Upper lobe of left lung (tissue), 6 donors: ENCODE measurements around the gene KLHL1. TPM values are rescaled to one million over a fixed set of nuclear protein-coding genes. Genes with fewer than 3 reads are reported as not detected.

Experiments used
- ATAC-seq, 2 donors: fragments of 200-7000 bp; cut with Tn5 transposase; one replicate each; pipeline ENCODE4 v1.9.1; 2022; ENCODE audit warnings: mild to moderate bottlenecking in 2 of 2, moderate library complexity in 2 of 2; ENCODE audit not compliant: low FRiP score in 2 of 2
- DNase-seq, 2 donors: peaks; one replicate each; pipeline ENCODE4 v3.0.0-alpha.2; 2019 to 2020
- H3K27ac ChIP-seq, 4 donors: fragments of 200-600 bp; sonication (generic); one replicate each; pipeline ENCODE4 v1.5.1; 2016 to 2019
- H3K27me3 ChIP-seq, 4 donors: fragments of 200-600 bp; sonication (generic); one replicate each; pipeline ENCODE4 v1.5.1; 2017 to 2019
- H3K36me3 ChIP-seq, 4 donors: fragments of 200-600 bp; sonication (generic); one replicate each; pipeline ENCODE4 v1.5.1; 2016 to 2019
- H3K4me1 ChIP-seq, 4 donors: fragments of 200-600 bp; sonication (generic); one replicate each; pipeline ENCODE4 v1.5.1; 2018 to 2019
- H3K4me3 ChIP-seq, 4 donors: fragments of 200-600 bp; sonication (generic); one replicate each; pipeline ENCODE4 v1.5.1; 2017 to 2019; ENCODE audit warnings: mild to moderate bottlenecking in 2 of 4, moderate library complexity in 1 of 4
- H3K9me3 ChIP-seq, 4 donors: fragments of 200-600 bp; sonication (generic); one replicate each; pipeline ENCODE4 v1.5.1; 2018 to 2019
- EP300 ChIP-seq, 4 donors: sonication (generic); formaldehyde crosslinking; IDR thresholded peaks; one replicate each; pipeline ENCODE4 v1.5.1; 2017; ENCODE audit warnings: antibody characterized with exemption in 4 of 4, control low read depth in 2 of 4
- POLR2A ChIP-seq, 4 donors: fragments of 450-650 bp; IDR thresholded peaks; one replicate each; pipeline ENCODE4 v1.5.1; 2016 to 2017; ENCODE audit warnings: antibody characterized with exemption in 4 of 4, mild to moderate bottlenecking in 2 of 4
- POLR2AphosphoS5 ChIP-seq, 2 donors: sonication (generic); formaldehyde crosslinking; IDR thresholded peaks; one replicate each; pipeline ENCODE4 v1.5.1; 2017; ENCODE audit warnings: antibody characterized with exemption in 2 of 2
- WGBS, 2 donors: methylation state at CpG; one replicate each; pipeline ENCODE4 v1.1.5; 2017 to 2018; 5-methylcytosine and 5-hydroxymethylcytosine counted together
- total RNA-seq, 6 donors: library from RNA; depleted of rRNA in 4 of 6; stranded (reverse); fragments of >200 nt in 4 of 6; gene quantifications; one replicate each; pipeline versions ENCODE4 v1.1.0 to v1.2.1, GENCODE V29; 2016 to 2021
- TF ChIP-seq, protein P1 (sequence below), 6 experiments: fragments of 450-650 bp in 4 of 6; fragments of 200-600 bp in 2 of 6; sonication (generic) in 2 of 6; IDR thresholded peaks; one replicate each; pipeline ENCODE4 v1.5.1; 2016 to 2019; ENCODE audit warnings: antibody characterized with exemption in 6 of 6
- donor health status: DM: no; HTN: no; CAD: no; lungs with moderate emphysema.
- donor health status: DM: no; HTN: yes; CAD: no; lungs with severe emphysema.

The KLHL1 gene
- total RNA-seq, 6 donors from 2014 or later = not detected

DNA sequence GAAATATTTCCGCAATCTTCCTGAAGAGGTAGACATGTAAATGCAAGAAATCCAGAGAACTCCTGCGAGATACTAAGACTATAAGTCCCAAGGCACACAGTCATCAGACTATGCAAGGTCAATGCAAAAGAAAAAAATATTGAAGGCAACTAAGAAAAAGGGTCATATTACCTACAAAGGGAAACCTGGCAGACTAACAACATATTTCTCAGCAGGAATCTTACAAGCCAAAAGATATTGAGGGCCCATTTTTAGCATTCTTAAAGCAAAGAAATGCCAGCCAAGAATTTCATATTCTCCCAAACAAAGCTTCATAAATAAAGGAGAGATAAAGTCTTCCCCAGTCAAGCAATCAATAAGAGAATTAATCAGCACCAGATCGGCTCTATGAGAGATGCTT, 299.1 kb downstream of the KLHL1 start:
- DNase-seq (no peak), ATAC-seq (no peak)
- Histone ChIP-seq H3K27ac (no peak overlapping the region), H3K36me3 (no peaks in the 10 kb centered on the region), H3K27me3 (no peaks in the 10 kb centered on the region), H3K9me3 (peaks cover 0 to 5% (median 1%) of the 10 kb centered on the region in 4 donors), H3K4me1 (no peaks in the 10 kb centered on the region), H3K4me3 (no peak overlapping the region)
- 83 to 89% methylated on average over 3 of the region's 3 CpGs for WGBS, 2 donors
- no peak for TF ChIP-seq EP300 (IDR thresholded peaks at IDR 0.05)
- TF ChIP-seq, protein P1, sequence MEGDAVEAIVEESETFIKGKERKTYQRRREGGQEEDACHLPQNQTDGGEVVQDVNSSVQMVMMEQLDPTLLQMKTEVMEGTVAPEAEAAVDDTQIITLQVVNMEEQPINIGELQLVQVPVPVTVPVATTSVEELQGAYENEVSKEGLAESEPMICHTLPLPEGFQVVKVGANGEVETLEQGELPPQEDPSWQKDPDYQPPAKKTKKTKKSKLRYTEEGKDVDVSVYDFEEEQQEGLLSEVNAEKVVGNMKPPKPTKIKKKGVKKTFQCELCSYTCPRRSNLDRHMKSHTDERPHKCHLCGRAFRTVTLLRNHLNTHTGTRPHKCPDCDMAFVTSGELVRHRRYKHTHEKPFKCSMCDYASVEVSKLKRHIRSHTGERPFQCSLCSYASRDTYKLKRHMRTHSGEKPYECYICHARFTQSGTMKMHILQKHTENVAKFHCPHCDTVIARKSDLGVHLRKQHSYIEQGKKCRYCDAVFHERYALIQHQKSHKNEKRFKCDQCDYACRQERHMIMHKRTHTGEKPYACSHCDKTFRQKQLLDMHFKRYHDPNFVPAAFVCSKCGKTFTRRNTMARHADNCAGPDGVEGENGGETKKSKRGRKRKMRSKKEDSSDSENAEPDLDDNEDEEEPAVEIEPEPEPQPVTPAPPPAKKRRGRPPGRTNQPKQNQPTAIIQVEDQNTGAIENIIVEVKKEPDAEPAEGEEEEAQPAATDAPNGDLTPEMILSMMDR (IDR thresholded peaks at IDR 0.05) = no peak

DNA sequence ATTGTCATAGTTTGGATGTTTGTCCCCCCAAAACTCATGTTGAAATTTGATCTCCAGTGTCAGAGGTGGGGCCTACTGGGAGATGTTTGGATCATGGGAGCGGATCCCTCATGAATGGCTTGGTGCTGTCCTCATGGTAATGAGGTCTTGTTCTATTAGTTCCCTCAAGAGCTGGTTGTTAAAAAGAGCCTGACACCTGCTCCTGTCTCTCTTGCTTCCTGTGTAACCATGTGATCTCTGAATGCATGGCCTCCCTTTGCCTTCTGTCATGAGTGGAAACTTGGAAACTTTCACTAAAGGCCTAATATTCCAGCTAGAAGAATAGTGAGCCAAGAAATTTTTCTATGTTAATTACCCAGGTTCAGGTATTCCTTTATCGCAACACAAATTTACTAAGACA, 312.0 kb downstream of the KLHL1 start:
- Histone ChIP-seq H3K9me3 (no peaks in the 10 kb centered on the region), H3K27ac (no peak overlapping the region), H3K36me3 (no peaks in the 10 kb centered on the region), H3K27me3 (no peaks in the 10 kb centered on the region), H3K4me1 (no peaks in the 10 kb centered on the region), H3K4me3 (no peak overlapping the region)
- 90 to 95% methylated on average over 2 of the region's 2 CpGs for WGBS, 2 donors
- TF ChIP-seq, protein P1 (IDR thresholded peaks at IDR 0.05) = no peak
- TF ChIP-seq POLR2AphosphoS5 (IDR thresholded peaks at IDR 0.05) (no peak), POLR2A (IDR thresholded peaks at IDR 0.05) (no peak), EP300 (IDR thresholded peaks at IDR 0.05) (no peak)
- no peak for DNase-seq
- ATAC-seq = no peak

DNA sequence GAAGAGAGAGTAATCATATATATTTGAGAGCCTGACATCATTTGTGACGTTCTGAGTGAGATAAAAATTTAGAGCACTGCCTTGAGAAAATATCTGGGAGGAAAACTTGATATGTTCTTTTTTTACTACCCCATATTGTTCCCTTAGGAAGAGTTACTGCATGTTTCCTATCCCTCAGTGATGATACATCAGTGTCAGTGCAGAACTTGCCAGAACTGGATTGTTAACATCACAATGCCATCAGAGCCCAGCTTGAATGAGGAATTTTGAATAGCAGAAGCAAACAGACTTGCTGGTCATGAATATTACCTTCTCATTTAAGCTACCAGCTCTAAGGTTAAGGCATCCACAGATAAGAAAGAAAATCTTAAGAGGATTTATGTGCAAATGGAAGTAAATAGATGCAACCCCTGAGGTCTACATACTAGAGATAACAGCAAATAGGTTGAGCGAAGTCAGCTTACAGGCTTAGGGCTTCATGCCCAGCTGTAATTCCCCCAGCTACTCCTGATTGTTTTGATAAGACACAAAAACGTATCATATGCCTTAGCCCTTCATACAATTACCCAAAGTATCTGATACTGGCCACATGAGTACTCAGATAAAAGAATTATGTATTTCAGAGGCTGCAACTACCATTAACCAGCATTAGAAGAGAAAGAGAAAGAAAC, 314.3 kb downstream of the KLHL1 start:
- no peaks in the 10 kb centered on the region for H3K36me3 ChIP-seq
- no peak overlapping the region for H3K27ac ChIP-seq
- ATAC-seq = no peak
- H3K27me3 ChIP-seq = no peaks in the 10 kb centered on the region
- H3K4me1 ChIP-seq = no peaks in the 10 kb centered on the region
- 32 to 35% methylated on average over 3 of the region's 3 CpGs for WGBS, 2 donors
- TF ChIP-seq POLR2A (IDR thresholded peaks at IDR 0.05) = no peak
- TF ChIP-seq EP300 (IDR thresholded peaks at IDR 0.05) = no peak
- TF ChIP-seq, protein P1 (IDR thresholded peaks at IDR 0.05) = no peak
- no peak for TF ChIP-seq POLR2AphosphoS5 (IDR thresholded peaks at IDR 0.05)
- DNase-seq = no peak
- no peaks in the 10 kb centered on the region for H3K9me3 ChIP-seq
- H3K4me3 ChIP-seq = no peak overlapping the region

DNA sequence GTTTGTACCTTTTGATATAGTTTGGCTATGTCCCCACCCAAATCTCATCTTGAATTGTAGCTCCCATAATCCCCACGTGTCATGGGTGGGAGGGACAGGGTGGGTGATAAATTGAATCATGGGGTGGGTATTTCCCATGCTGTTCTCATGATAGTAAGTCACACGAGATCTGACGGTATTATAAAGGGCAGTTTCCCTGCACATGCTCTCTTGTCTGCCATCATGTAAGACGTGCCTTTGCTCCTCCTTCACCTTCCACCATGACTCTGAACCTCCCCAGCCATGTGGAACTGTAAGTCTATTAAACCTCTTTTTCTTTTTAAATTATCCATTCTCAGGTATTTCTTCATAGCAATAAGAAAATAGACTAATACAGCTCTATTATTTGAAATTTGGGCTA, 331.3 kb downstream of the KLHL1 start:
- no peaks in the 10 kb centered on the region for H3K27me3 ChIP-seq
- 76 to 90% methylated on average over 4 of the region's 4 CpGs for WGBS, 2 donors
- no peak for ATAC-seq
- H3K4me3 ChIP-seq = no peak overlapping the region
- no peaks in the 10 kb centered on the region for H3K4me1 ChIP-seq
- H3K27ac ChIP-seq = no peak overlapping the region
- TF ChIP-seq EP300 (IDR thresholded peaks at IDR 0.05) = no peak
- TF ChIP-seq POLR2AphosphoS5 (IDR thresholded peaks at IDR 0.05) = no peak
- TF ChIP-seq, protein P1 (IDR thresholded peaks at IDR 0.05) = no peak
- no peak for TF ChIP-seq POLR2A (IDR thresholded peaks at IDR 0.05)
- no peaks in the 10 kb centered on the region for H3K9me3 ChIP-seq
- no peaks in the 10 kb centered on the region for H3K36me3 ChIP-seq
- DNase-seq = no peak

DNA sequence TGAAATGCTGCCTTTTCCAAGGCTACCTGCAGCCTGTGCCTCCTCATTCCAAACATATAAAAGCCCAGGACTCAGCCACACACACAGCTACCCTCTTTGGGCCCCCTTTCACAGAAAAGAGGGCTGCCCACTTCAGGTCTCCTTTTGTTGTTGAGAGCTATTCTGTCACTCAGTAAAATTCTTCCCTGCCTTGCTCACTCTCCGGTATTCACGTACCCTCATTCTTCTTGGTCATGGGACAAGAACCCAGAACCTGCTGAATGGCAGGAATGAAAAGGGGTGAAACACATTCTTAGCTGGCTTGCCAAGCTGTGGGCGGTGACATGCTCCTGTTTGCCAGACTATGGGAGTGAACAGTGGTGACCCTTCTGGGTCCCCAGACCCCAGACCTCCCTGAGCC, 338.6 kb downstream of the KLHL1 start:
- no peaks in the 10 kb centered on the region for H3K4me1 ChIP-seq
- WGBS, 2 donors = 85 to 89% methylated on average over 3 of the region's 3 CpGs
- H3K4me3 ChIP-seq = no peak overlapping the region
- H3K27ac ChIP-seq = no peak overlapping the region
- peaks cover 0 to 13% (median 0%) of the 10 kb centered on the region in 4 donors for H3K9me3 ChIP-seq
- ATAC-seq (peak in 1 of 2 donors; percentile 51), DNase-seq (no peak)
- H3K27me3 ChIP-seq = no peaks in the 10 kb centered on the region
- TF ChIP-seq, protein P1 (IDR thresholded peaks at IDR 0.05) = no peak
- TF ChIP-seq POLR2A (IDR thresholded peaks at IDR 0.05) (no peak), EP300 (IDR thresholded peaks at IDR 0.05) (no peak), POLR2AphosphoS5 (IDR thresholded peaks at IDR 0.05) (no peak)
- no peaks in the 10 kb centered on the region for H3K36me3 ChIP-seq
